HG03571 (cell line): Measurements from ENCODE around the gene PLOD1.
"Not testable (repeated sequence)": the region's sequence is repeated elsewhere in the genome, so short reads cannot be mapped to it uniquely, and the experiment has no call there.

Experiments used
- ATAC-seq: cut with Tn5 transposase; IDR thresholded peaks from one replicate; pipeline ENCODE4 v1.9.1; 2021; ENCODE audit not compliant: unreplicated experiment

Gene PLOD1

DNA sequence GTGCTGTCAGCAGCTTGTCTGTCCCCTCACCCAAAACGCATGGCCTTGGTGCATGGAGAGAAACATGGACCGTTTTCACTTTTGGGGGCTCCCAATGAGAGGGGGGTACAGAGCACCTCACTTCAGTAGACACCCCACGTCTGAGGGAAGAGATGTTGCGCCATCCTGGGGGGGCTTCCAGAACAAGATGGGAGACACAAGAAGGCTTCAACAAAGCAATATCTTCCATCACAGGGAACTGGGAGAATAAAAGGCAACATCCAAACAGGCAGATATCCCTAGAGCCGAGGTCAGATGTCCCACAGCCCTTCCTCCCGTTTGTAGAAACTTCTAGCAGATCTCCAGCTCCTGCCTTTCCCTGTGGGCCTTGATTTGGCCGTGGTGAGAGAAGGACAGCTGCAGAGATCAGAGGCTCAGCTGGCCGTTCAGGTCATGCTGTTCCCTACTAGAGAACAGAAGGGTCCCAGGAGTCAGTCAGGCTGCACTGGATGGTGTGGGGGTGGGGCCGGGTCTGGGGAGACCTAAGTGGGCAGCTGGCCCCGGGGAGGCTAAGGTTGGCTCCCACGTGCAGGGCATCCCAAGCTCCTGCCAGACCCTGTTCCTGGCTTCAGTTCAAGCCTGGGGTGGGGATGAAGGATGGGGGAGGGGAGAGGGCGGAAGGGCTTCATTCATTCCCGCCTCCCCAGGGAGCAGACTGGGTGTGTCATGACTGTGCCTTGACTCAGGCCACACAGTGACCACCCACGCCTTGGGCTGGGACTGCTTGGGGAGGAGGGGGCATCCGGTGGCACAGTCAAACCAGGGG, 4.4 kb downstream of the PLOD1 start:
- ATAC-seq, result no peak

DNA sequence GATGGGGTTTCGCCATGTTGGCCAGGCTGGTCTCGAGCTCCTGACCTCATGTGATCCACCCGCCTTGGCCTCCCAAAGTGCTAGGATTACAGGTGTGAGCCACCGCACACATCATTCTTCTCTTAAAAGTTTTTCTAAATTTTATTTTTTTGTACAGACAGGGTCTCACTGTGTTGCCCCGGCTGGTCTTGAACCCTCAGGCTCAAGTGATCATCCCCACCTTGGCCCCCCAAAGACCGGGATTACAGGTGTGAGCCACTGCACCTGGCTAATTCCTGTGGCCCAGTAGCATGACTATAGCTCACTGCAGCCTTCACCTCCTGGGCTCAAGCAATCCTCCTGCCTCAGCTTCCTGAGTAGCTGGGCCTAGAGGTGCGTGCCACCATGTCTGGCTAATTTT, 5.3 kb downstream of the PLOD1 start:
- ATAC-seq, result not testable (repeated sequence)

DNA sequence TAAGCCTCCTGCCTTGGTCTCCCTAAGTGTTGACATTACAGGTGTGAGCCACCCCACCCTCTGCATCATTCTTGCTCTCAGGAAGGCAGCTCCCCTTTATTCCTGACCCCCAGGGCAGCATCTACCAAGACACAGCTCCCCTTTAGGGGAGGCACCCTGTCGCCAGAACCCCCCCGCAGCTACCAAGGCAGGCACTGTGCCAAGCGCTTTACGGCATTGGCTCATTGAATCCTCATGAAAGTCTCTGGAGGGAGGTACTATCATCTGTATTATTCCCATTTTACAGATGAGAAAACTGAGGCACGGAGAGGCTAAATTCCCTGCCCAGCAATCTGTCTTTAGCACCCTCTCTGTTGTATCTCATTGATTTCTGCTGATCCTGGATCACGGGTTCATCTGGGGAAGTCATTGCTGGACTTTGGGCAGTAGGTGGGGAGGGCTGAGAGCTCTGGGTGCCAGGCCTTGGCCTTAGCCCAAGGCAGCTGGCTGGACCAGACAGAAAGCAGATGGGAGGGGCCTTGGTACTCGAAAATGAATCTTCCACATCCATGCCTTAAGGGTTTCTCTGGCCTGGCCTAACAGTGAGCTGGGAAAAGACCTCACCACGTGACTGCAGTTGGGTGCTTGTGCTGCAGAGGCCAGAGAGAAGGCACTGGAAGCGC, 5.9 kb downstream of the PLOD1 start:
- ATAC-seq, result no peak

DNA sequence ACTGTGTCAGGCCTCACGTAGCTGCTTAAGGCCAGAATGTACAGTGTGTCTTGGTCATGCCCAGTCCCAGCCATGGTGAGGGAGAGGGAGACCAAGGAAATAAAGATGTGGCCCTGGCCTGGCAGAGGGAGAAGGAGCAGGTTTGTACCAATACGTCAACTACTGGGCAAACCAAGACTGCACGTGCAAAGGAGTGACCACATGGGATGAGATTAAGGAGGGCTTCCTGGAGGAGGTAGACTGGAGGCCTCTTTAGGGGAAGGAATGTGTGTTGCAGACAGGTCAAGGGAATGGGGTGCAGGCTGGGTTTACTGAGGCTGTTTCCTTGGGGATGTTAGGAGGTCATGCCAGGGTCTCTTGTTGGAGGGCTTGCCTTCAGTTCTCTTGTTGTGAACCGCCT, 7.8 kb downstream of the PLOD1 start:
- no peak for ATAC-seq

DNA sequence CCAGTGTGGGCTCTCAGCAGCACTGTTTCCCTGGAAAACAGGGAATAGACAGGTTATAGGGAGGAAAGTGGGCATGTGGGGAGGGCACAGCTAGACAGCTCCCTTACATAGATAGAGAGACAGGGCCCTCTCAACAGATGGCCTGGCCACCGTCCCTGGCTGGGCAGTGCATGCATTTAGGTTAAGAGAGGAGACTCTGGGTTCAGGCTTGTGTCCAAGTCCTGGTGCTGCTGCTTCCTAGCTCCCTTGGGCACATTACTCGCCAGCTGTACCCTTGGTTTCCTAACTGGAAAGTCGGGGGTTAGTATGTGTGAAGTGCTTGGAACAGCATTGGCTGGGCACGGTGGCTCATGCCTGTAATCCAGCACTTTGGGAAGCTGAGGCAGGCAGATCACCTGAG, 9.1 kb downstream of the PLOD1 start:
- no peak for ATAC-seq

DNA sequence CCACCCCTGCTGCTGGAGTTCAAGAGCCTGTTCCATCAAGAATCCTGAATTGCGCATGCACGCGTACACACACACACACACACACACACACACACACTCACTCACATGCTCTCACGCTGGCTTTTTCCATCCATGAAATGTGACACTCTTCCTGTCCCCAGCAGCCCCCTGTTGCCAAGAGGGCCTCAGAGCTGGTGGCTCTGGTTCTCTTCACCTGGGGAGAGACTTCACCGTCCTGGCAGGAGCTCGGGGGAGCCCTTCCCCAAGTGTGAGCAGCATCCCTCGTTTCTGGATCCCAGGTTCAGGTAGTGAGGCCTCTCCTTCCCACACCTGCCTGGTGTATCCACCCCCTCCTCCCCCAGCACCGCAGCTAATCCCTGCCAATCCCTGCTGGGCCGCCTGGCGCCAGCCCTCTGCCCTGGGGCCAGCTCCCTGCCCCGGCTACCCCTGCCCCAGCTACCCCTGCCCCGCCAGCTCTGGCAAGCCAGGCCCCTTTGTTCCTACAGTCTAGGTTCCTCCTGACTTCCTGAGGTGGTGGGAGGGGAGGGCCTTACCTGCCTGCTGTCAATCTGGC, 9.9 kb downstream of the PLOD1 start:
- ATAC-seq, result no peak

DNA sequence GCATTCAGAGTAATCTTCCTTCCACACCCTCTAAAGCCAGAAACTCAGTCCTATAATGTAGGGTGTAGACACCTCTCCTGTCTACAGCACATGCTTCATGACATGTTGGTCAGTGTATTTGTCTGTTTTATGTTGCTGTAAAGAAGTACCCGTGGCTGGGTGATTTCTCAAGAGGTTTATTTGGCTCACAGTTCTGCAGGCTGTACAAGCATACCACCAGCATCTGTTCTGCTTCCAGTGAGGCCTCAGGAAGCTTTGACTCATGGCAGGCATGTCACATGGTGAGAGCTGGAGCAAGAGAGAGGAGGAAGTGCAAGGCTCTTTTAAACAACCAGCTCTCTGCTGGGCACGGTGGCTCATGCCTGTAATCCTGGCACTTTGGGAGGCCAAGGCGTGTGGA, 12.1 kb downstream of the PLOD1 start:
- ATAC-seq, result no peak

DNA sequence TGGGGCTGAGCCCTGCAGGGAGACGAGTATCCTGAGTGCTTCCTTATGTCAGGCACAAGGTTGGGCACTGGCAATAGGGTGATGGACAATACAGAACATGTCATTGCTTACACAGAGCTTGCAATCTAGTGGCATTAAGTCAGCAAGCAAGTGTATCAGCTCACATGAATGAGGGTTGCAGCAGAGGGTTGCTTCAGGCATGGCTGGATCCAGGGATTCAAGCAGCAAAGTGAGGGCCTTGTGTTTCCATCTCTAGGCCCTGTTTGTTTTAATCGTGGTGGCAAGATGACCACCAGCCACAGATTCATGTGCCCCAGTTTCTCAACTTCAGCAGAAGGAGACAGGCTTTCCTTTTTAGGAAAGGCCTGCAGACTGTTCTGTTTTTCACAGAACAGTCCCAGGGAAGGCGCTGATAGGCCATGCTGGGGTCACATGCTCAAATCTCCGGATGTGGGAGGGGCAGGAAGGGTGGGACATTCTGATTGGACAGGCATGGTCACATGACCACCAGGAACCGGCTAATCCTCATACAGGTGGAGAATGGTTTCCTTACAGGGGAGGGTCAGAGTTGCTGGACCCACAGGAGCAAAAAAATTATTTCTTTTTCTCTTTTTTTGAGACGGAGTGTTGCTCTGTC, 14.4 kb downstream of the PLOD1 start:
- ATAC-seq, result no peak

DNA sequence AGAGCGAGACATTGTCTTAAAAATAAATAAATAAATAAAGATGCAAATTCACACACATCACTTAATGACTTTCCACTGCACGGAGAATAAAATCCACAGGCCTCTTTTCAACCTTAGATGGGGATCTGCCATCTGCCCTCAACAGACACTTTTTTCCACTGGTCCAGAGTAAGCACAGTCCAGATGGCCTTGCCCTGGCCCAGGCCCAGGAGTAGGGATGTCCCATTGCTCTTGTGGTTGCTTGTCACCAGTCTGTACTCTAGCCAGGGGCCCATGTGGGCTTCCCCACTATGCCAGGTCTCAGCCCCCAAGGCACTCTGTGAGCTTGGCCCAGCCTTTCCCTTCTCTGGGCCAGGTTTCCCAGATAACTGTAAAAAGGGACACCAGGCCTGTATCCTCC, 17.4 kb downstream of the PLOD1 start:
- no peak for ATAC-seq

DNA sequence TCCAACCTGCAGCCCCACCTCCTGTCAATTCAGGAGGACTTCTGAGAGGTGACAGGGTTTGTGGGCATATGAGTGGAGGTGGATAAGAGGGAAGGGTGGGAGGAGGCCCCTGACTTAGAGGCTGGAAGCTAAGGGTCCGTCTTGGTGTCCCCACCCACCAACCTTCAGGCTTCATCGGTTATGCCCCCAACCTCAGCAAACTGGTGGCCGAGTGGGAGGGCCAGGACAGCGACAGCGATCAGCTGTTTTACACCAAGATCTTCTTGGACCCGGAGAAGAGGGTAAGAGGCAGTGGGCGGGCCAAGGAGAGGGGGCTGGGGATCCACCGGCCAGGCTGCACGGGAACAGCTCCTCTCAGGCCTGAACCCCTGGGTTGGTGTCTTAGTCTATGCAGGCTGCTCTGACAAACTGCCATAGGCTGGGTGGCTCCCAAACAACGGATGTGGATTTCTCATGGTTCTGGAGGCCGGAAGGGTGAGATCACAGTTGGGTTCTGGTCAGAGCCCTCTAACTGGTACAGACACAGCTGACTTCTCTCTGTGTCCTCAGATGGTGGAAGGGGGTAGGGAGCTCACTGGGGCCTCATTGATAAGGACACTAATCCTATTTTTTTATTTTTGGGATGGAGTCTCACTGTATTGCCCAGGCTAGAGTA, 18.1 kb downstream of the PLOD1 start:
- no peak for ATAC-seq

DNA sequence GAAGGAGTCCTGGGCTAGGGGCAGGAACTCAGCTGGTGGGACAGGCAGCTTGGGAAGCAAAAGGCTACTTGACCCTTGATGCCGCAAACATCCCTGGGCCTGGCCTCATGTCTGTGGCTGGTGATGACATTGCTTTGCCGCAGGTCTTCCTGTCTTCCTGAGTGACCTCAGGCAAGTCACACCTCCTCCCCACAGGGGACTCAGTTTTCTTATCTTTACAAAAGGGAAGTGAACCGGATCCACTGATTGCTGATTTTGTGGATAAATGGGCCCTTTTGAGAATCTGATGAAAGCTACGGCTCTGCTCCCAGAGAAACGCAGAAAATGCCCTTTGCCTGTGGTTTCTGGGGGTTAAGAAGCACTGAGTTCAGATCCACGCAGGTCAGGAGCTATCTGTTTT, 20.7 kb downstream of the PLOD1 start:
- ATAC-seq, result no peak

DNA sequence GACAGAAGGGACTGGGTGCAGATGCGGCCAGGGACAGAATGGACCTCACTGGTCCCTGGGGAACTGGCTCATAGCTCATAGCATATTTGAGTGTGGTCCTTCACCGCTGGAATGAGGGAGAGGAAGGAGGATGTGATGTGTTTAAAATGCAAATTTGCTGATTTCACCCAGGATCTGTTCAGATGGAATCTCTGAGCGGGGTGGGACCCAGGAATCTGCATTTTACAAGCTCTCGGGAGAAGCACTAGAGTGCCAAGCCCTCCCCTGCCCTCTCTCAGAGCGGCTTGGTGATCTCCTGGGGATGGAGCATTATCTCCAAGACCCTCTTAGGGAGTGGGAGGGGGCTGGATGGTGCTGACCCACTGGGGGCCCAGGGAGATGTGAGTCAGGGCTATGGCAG, 22.9 kb downstream of the PLOD1 start:
- no peak for ATAC-seq

DNA sequence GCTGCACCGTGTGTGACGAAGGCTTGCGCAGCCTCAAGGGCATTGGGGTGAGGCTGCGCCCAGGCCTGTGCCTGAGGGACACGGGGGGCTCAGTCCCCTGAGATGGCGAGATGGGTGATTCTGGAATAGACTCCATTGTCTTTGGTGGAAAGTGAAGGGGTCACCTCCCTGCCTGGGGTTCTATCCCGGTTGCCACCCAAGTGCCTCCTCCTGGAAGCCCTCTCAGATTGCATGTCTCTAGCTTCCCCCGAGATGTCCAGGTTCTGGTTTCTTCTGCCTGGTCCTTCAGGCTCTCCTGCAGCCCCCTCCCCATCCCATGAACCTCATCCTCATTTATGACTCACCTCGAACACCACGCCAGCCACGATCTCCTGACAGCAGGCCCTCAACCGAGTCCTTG, 23.4 kb downstream of the PLOD1 start:
- no peak for ATAC-seq

DNA sequence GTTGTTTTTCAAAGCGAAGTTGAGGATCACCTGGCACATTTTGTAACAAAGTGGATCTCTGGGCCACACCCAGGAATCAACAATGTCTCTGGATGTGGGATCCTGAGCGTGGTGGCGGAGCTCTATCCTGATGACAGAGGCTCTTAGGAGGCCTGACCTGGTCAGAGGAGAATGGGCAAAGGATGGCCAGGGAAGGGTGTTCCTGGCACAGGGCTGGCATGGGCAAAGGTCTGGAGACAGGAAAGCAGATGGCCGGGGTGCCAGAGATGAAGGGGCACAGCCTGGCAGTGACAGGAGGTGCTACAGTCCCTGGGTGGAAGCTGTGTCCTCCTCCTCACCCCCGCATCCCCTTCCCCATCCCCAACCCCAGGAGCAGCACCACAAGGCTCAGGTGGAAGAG, 25.8 kb downstream of the PLOD1 start:
- no peak for ATAC-seq

DNA sequence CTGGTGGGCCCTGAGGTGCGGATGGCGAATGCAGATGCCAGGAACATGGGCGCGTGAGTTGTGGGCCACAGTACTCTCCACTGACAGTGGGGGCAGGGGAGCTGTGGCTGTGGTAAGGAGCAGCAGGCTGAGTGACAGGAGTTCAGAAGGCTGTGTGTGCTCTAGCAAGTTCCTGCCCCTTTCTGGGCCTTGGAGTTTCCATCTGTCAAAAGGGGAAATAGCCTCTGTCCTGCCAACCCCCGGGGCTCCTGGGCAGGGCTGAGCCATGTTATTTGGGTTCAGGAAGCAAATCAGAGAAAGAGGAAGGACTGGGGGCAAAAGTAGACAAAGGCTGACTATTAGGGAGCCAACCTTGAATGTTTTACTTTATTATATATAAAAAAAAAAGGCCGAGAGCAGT, 26.2 kb downstream of the PLOD1 start:
- no peak for ATAC-seq

DNA sequence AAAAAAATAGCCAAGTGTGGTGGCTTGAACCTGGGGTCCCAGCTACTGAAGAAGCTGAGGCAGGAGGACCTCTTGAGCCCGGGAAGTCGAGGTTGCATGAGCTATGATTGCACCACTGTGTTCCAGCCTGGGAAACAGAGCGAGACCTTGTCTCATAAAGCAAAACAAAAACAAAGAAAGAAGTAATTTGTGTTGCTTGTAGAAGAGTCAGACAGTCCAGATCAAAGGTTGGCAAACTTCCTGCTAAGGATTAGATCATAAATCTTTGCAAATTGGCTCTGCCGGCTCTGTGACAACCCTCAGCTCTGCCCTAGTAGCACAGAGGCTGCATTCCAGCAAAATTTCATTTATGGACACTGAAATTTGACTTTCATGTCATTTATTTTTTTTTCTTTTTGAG, 26.7 kb downstream of the PLOD1 start:
- no peak for ATAC-seq

DNA sequence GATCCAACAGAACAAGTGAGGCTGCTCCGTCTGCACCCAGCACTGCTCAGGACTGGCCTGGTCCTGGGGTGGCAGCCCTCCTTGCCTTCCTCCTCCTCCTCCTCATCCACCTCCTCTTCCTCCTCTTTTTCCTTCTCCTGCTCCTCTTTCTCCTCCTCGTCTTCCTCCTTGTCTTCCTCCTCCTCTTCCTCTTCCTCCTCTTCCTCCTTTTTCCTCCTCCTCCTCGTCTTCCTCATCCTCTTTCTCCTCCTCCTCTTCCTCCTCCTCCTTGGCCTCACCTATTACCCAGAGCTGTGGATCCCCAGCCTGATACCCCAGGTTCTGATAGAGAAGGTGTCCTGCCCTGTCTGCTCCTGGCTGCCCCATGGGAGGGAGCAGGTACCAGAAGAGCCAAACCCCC, 29.1 kb downstream of the PLOD1 start:
- no peak for ATAC-seq

DNA sequence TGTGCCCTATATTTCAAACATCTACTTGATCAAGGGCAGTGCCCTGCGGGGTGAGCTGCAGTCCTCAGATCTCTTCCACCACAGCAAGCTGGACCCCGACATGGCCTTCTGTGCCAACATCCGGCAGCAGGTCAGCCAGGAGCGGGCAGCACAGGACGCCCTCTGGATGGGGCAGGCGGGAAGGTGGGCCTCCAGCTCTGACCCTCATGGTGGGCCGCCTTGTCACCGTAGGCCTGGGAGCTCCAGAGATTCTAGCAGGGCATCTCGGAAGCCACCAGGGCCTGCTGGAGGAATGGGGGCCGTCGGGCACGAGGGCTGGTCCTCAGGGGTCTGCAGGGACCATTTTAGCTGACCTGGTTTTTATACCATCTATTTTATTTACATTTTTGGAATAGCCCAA, 30.1 kb downstream of the PLOD1 start:
- ATAC-seq, result no peak

DNA sequence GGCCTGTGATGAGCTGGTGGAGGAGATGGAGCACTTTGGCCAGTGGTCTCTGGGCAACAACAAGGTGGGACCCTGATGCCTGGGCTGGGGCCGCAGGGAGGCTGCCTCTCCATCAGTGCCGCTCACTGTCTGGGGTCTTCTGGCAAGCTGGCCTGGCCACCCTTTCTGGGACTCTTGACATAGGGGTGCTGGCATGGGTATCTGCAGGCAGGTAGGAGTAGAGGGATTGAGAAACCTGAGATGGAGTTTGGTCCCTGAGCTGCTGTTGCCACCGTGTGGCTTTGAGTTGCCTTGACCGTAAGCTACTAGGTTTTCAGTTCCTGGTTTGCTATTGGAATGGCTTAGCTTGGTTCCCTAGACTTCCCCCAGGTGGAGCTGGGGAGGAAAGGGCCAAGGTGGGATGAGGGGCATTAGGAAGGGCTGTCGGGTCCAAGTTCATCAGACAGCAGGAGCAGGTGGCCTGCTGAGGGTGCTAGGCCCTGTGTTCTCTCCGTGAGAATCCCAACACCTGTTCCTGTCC, 32.6 kb downstream of the PLOD1 start:
- ATAC-seq, result no peak

DNA sequence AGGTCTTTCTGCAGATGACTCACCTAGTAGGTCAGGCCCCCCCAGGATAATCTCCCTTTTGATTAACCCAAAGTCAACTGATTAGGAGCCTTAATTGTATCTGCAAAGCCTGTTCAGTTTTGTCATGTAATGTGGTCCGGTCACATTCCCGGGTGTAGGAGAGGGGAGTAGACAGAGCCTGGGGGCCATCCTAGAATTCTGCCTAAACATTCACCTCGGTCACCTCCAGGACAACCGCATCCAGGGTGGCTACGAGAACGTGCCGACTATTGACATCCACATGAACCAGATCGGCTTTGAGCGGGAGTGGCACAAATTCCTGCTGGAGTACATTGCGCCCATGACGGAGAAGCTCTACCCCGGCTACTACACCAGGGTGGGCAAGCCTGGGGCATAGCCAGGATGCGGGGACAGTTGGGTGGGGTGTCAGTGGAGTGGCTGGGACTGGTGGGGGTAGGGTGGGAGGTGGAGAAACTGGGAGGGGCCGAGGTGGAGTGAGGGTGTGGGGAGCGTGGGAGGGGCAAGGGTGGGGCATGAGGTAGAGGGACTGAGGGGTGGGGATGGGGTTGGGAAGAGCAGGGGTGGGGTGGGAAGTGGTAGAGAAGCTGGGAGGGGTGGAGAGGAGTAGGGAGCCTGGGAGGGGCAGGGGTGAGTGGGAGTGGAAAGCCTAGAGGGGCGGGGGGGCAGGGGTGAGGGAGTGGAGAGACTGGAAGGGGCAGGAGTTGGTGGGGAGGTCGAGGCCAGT, 36.1 kb downstream of the PLOD1 start:
- ATAC-seq, result no peak

DNA sequence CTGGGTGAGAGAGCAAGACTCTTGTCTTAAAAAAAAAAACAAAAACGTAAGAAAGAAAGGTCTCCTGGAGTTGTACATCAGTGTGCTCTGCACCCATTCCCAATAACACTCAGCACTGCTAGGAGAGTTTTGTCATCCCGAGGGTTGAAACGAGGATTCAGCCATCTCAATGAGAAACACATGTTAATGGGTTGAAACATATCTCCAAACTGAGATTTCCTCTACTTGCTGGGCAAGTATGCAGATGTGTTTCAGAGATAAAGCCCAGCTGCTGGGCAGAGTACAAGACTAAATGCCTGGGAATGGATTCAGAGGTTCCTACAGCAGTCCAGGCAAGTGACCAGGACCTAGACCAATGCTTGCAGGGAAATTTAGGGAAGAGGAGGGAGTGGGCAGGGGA, 43.1 kb downstream of the PLOD1 start:
- no peak for ATAC-seq
